Astrocyte of the cerebellum (primary cell): ENCODE measurements around the gene TARBP1.
"Not testable (repeated sequence)": the region's sequence is repeated elsewhere in the genome, so short reads cannot be mapped to it uniquely, and the experiment has no call there.

Experiments used
- DNase-seq: peaks from one replicate; pipeline ENCODE4 v3.0.0-alpha.2; 2011; ENCODE audit warnings: low read depth
- H3K4me3 ChIP-seq: 2 replicates; pipeline ENCODE4 v1.5.1; 2011; ENCODE audit warnings: mild to moderate bottlenecking, low read depth, low read length, moderate library complexity
- CTCF ChIP-seq: IDR thresholded peaks from 2 replicates; pipeline ENCODE4 v1.5.1; 2012; ENCODE audit warnings: low read length, low read depth, moderate library complexity, mild to moderate bottlenecking; ENCODE audit errors: missing control alignments
- in situ Hi-C: cut with HindIII; loops from 2 replicates; pipeline ENCODE4 v1.10.0; 2017; ENCODE audit warnings: low sequenced_read_pairs

The TARBP1 gene

DNA sequence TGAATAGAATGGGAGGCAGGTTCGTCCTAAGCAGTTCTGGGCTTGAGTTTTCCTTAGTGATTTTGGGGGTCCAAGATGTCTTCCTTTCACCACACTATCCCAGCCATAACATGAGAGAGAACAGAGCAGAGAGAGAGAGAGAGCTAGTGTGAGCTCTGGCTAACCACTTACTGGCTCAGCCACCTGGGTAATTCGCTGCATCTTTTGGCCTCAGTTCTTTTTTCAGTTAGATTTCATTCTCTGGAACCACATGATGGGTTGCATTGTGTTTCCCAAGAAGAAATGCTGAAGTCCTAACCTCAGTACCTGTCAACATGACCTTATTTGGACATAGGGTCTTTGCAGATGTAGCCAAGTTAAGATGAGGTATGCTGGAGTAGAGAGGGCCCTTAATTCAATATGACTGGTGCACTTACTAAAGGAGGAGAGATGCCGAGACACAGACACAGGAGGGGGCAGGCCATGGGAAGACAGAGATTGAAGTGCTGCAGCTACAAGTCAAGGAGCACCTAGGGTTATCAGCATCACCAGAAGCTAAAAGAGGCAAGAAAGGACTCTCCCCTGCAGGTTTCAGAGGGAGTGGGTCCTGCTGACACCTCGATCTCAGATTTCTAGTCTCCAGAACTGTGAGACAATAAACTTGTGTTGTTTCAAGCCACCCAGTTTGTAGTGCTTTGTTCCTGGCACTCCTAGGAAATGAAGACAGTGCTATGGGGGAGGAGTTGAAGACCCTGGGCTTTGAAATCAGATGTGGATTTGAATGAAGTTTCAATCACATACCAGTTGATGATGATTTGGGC is 26.2 kb upstream of the TARBP1 start:
- no peak for DNase-seq
- TF ChIP-seq CTCF, result no peak
- in situ Hi-C loops, result no loop called here
- no peak overlapping the region for H3K4me3 ChIP-seq

- DNase-seq, H3K4me3 ChIP-seq, in situ Hi-C loops: not testable (repeated sequence)
These were observed 25.3 kb upstream of the TARBP1 start for GRCh38 chr1:234504251-234504650.

GRCh38 chr1:234503193-234504050 is 24.4 kb upstream of the TARBP1 start:
- in situ Hi-C loops, result no loop called here
- TF ChIP-seq CTCF, result no peak
- no peak for DNase-seq
- H3K4me3 ChIP-seq, result no peak overlapping the region

GRCh38 chr1:234502785-234503184 is 23.8 kb upstream of the TARBP1 start:
- no peak for DNase-seq
- in situ Hi-C loops, result no loop called here
- no peak for TF ChIP-seq CTCF
- no peak overlapping the region for H3K4me3 ChIP-seq

DNA sequence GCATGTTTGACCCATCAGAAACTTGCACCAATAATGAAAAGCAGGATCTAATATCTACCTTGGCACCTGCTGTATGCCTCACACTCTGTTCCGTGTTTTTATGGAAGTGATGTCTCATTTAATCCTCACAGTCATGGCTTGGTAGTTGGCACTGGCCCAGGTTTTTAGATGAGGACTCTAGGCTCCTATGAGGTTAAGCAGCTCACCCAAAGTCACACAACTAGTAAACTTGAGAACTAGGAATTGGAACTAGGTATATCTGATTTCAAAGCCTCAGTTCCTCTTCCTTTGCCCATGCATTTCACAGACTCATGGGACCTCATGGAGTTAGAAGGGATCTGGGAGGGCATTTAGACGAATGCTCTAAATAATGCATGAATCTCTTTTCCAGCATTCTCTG is 21.3 kb upstream of the TARBP1 start:
- no peak overlapping the region for H3K4me3 ChIP-seq
- DNase-seq, result no peak
- in situ Hi-C loops, result no loop called here
- no peak for TF ChIP-seq CTCF

- no peak for TF ChIP-seq CTCF
- DNase-seq, result no peak
- in situ Hi-C loops, result no loop called here
- no peak overlapping the region for H3K4me3 ChIP-seq
These were observed 20.9 kb upstream of the TARBP1 start for GRCh38 chr1:234499943-234500245.
